ENCODE measurements around the gene CDRT15.
A peak's percentile ranks its signal among the peaks of the same experiment; 100 is the strongest.
"Not testable (repeated sequence)": the region's sequence is repeated elsewhere in the genome, so short reads cannot be mapped to it uniquely, and the experiment has no call there.

CDRT15 gene

DNA sequence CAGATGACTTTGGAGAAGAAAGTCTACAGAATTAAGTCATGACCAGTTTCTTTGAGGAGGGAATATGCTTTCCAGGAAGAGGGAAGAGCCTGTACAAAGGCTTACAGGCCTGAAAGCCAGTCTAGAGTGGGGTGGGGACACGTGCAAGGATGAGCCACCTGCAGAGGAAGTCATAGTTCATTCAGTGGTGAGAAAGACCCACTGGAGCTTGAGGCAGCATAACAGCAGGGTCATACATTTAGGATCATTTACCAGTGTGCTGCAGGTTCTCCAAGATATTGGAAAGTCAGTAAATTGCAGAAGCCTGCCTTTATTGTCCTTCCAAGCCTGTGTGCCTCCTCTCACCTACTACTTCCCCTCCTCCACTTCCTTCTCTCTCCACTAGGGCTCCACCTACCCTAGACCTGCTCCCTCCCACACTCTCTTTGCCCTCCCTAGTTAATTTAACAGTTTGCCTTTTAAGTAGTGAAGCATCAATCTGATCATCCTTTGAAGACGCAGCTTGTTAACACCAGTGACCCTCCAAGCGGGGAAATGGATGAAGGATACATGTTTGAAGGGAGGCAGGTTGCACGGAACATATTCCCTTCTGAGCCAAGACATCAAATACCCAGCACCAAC is 40.2 kb downstream of the CDRT15 start:
- H3K27ac ChIP-seq (ENCODE audit: low read depth, low read length) = no peak overlapping the region
- H3K36me3 ChIP-seq (ENCODE audit: control insufficient read depth, low read length) = peaks cover 9% of the 10 kb centered on the region
- H3K4me2 ChIP-seq (ENCODE audit: low read length) = peak overlapping the region; percentile 22; the same call in 1 of the 2 replicates
- H3K4me3 ChIP-seq (ENCODE audit: low read length) = no peak overlapping the region
- peaks cover 35% of the 10 kb centered on the region for H3K4me1 ChIP-seq (ENCODE audit: control insufficient read depth, low read length)
- no peaks in the 10 kb centered on the region for H3K27me3 ChIP-seq (ENCODE audit: control insufficient read depth, low read length)
- TF ChIP-seq EZH2phosphoT487 (IDR thresholded peaks at IDR 0.05; ENCODE audit: borderline replicate concordance, low read length) = no peak
- TF ChIP-seq, protein P1, sequence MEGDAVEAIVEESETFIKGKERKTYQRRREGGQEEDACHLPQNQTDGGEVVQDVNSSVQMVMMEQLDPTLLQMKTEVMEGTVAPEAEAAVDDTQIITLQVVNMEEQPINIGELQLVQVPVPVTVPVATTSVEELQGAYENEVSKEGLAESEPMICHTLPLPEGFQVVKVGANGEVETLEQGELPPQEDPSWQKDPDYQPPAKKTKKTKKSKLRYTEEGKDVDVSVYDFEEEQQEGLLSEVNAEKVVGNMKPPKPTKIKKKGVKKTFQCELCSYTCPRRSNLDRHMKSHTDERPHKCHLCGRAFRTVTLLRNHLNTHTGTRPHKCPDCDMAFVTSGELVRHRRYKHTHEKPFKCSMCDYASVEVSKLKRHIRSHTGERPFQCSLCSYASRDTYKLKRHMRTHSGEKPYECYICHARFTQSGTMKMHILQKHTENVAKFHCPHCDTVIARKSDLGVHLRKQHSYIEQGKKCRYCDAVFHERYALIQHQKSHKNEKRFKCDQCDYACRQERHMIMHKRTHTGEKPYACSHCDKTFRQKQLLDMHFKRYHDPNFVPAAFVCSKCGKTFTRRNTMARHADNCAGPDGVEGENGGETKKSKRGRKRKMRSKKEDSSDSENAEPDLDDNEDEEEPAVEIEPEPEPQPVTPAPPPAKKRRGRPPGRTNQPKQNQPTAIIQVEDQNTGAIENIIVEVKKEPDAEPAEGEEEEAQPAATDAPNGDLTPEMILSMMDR (IDR thresholded peaks at IDR 0.05; ENCODE audit: low read depth, low read length, poor library complexity, severe bottlenecking) = peak; percentile 52
- no peaks in the 10 kb centered on the region for H3K9me2 ChIP-seq (replicated peaks; ENCODE audit: control insufficient read depth, low read length)
- no peaks in the 10 kb centered on the region for H3F3A ChIP-seq (ENCODE audit: control insufficient read depth, insufficient read depth)
- H3K9me3 ChIP-seq (ENCODE audit: control insufficient read depth, insufficient read depth, low read length) = no peaks in the 10 kb centered on the region
- peaks cover 7% of the 10 kb centered on the region; the same call in 1 of the 2 replicates for H4K20me1 ChIP-seq (ENCODE audit: control insufficient read depth, insufficient read depth, low read depth, low read length)
- H3K79me2 ChIP-seq (ENCODE audit: control insufficient read depth, low read length) = no peaks in the 10 kb centered on the region

DNA sequence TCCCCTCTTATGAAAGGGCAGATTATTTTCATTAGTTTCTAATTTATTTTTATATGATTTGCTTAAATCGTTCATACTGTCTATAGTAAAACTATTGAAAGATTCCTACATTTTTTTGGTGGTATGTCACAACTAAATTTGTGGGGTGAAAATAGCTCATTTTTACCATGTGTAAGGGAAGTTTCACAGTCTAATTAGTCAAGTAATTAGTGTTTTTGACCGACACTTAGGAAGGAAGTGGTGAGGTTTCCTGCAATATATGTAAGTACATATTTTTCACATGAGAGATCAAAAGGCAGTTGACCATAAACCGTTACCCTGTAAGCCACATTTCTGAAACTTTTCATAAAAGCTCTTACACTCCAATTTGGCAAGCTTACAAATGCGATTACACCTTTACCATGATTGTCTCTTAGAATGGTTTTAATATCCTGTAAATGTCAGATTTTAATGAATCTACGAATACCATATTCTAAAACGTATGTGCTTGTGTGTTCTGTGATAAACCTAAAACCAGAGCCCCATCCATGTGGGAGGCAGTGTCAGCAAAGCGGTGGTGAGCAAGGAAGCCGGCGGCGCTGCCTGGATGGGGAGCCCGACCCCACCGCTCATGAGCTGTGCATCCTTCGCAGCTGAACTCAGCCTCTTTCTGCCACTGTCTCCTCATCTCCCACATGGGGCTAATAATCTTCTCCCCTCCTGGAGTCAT is 43.9 kb downstream of the CDRT15 start:
- H4K20me1 ChIP-seq (ENCODE audit: control insufficient read depth, insufficient read depth, low read depth, low read length); H3K27ac ChIP-seq (ENCODE audit: low read depth, low read length); H3F3A ChIP-seq (ENCODE audit: control insufficient read depth, insufficient read depth); H3K27me3 ChIP-seq (ENCODE audit: control insufficient read depth, low read length); H3K9me3 ChIP-seq (ENCODE audit: control insufficient read depth, insufficient read depth, low read length); H3K9me2 ChIP-seq (replicated peaks; ENCODE audit: control insufficient read depth, low read length); H3K36me3 ChIP-seq (ENCODE audit: control insufficient read depth, low read length); H3K79me2 ChIP-seq (ENCODE audit: control insufficient read depth, low read length): not testable (repeated sequence)
- Histone ChIP-seq H3K4me2 (ENCODE audit: low read length) (peak overlapping the region; percentile 61), H3K4me1 (ENCODE audit: control insufficient read depth, low read length) (peaks cover 49% of the 10 kb centered on the region), H3K4me3 (ENCODE audit: low read length) (peak overlapping the region; percentile 44; the same call in 1 of the 2 replicates)

DNA sequence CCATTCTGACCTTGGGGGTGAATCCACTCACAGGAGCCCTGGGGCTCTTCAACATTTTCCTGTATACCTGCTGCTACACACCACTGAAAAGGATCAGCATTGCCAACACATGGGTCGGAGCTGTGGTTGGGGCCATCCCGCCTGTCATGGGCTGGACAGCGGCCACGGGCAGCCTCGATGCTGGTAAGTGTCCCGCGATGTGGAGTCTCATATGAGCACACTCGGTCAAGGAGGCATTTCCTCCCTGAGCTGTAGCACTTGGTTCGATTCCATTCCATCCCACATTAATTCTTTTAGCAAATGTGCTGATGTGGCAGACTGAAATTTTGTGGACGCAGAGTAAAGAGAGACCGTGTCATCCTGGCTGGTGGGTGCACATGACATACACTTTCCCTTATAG is 44.6 kb downstream of the CDRT15 start:
- H3K79me2 ChIP-seq (ENCODE audit: control insufficient read depth, low read length); H3K9me2 ChIP-seq (replicated peaks; ENCODE audit: control insufficient read depth, low read length); H3K4me3 ChIP-seq (ENCODE audit: low read length); H3K27me3 ChIP-seq (ENCODE audit: control insufficient read depth, low read length); H4K20me1 ChIP-seq (ENCODE audit: control insufficient read depth, insufficient read depth, low read depth, low read length); H3K36me3 ChIP-seq (ENCODE audit: control insufficient read depth, low read length); H3K27ac ChIP-seq (ENCODE audit: low read depth, low read length); H3F3A ChIP-seq (ENCODE audit: control insufficient read depth, insufficient read depth); H3K9me3 ChIP-seq (ENCODE audit: control insufficient read depth, insufficient read depth, low read length): not testable (repeated sequence)
- H3K4me1 ChIP-seq (ENCODE audit: control insufficient read depth, low read length) = peaks cover 49% of the 10 kb centered on the region
- peak overlapping the region; percentile 45; the same call in 1 of the 2 replicates for H3K4me2 ChIP-seq (ENCODE audit: low read length)

DNA sequence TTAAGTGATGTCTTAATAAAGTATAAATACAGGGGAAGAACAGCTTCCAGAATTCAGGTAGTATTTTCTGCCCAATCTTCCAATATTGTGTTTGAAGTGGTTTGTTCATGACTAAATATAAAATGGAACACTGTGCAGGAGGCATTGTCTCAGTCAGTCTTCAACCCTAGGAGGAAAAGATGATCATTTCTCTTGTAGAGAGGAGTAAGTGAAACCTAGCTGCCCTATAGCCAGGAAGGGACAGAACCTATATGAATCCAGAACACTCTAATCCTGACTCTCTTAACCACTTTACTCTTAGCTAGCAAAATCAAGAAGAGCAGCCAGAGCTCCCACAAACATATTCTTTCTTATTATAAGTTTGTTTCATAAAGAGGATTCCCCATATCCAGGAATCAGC is 45.2 kb downstream of the CDRT15 start:
- H3F3A ChIP-seq (ENCODE audit: control insufficient read depth, insufficient read depth); H3K9me3 ChIP-seq (ENCODE audit: control insufficient read depth, insufficient read depth, low read length); H3K36me3 ChIP-seq (ENCODE audit: control insufficient read depth, low read length); H3K27ac ChIP-seq (ENCODE audit: low read depth, low read length); H3K4me2 ChIP-seq (ENCODE audit: low read length); H3K27me3 ChIP-seq (ENCODE audit: control insufficient read depth, low read length); H4K20me1 ChIP-seq (ENCODE audit: control insufficient read depth, insufficient read depth, low read depth, low read length); H3K79me2 ChIP-seq (ENCODE audit: control insufficient read depth, low read length); H3K4me3 ChIP-seq (ENCODE audit: low read length); H3K9me2 ChIP-seq (replicated peaks; ENCODE audit: control insufficient read depth, low read length): not testable (repeated sequence)
- peaks cover 44% of the 10 kb centered on the region for H3K4me1 ChIP-seq (ENCODE audit: control insufficient read depth, low read length)

DNA sequence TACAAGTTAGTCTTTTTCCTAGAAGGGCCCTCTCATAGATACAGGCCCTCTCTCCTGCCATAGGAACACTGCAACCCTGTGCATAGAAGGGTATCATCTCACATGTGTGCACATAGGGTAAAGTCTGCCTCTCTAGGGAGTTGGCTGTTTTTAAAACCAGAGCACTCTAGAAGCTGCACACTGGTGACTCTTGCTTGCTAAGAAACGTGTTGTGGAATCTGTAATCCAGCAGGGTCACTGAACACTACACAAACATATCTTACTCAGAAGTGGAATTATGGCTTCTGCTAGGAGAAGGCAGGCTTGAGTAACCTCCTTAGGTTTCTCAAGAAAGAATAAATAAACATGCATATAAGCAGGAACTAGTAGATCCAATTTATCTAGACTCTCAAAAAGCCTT is 45.9 kb downstream of the CDRT15 start:
- H3K4me1 ChIP-seq (ENCODE audit: control insufficient read depth, low read length) = peaks cover 37% of the 10 kb centered on the region
- not testable (repeated sequence) for H3K4me2 ChIP-seq (ENCODE audit: low read length); H3K9me2 ChIP-seq (replicated peaks; ENCODE audit: control insufficient read depth, low read length); H3K9me3 ChIP-seq (ENCODE audit: control insufficient read depth, insufficient read depth, low read length); H3K36me3 ChIP-seq (ENCODE audit: control insufficient read depth, low read length); H3K79me2 ChIP-seq (ENCODE audit: control insufficient read depth, low read length); H3K4me3 ChIP-seq (ENCODE audit: low read length); H4K20me1 ChIP-seq (ENCODE audit: control insufficient read depth, insufficient read depth, low read depth, low read length); H3F3A ChIP-seq (ENCODE audit: control insufficient read depth, insufficient read depth); H3K27ac ChIP-seq (ENCODE audit: low read depth, low read length); H3K27me3 ChIP-seq (ENCODE audit: control insufficient read depth, low read length)

DNA sequence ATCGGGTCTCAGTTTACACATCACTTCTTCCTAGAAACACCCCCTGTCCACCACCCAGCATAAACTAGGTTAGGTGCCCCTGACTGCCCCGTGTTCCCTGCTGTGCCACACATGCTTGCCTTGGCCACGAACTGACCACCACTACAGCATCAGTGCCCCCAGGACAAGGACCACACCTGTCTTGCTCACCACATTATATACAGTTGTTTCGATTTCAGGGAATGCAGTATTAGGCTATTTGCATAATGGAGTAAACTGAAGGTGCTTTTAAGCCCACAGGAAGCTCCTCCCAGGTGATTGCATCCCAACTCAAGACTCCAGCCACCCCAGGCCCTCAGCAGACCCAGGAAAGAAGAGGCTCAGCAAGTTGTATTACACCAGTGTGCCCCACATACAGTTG is 50.2 kb downstream of the CDRT15 start:
- H3K27me3 ChIP-seq (ENCODE audit: control insufficient read depth, low read length); H3K27ac ChIP-seq (ENCODE audit: low read depth, low read length); H3K4me3 ChIP-seq (ENCODE audit: low read length); H3F3A ChIP-seq (ENCODE audit: control insufficient read depth, insufficient read depth); H3K79me2 ChIP-seq (ENCODE audit: control insufficient read depth, low read length); H3K4me2 ChIP-seq (ENCODE audit: low read length); H3K9me2 ChIP-seq (replicated peaks; ENCODE audit: control insufficient read depth, low read length); H3K36me3 ChIP-seq (ENCODE audit: control insufficient read depth, low read length); H4K20me1 ChIP-seq (ENCODE audit: control insufficient read depth, insufficient read depth, low read depth, low read length); H3K9me3 ChIP-seq (ENCODE audit: control insufficient read depth, insufficient read depth, low read length): not testable (repeated sequence)
- H3K4me1 ChIP-seq (ENCODE audit: control insufficient read depth, low read length) = peaks cover 13% of the 10 kb centered on the region

Measured in DOHH2 (cell line).